Measurements from ENCODE around the gene ERCC2. TPM values are rescaled to one million over a fixed set of nuclear protein-coding genes. Genes with fewer than 3 reads are reported as not detected.
"Not testable (repeated sequence)": the region's sequence is repeated elsewhere in the genome, so short reads cannot be mapped to it uniquely, and the experiment has no call there.

ERCC2 gene
- total RNA-seq, 1 experiment from 2014 or later = 58.9 TPM

DNA sequence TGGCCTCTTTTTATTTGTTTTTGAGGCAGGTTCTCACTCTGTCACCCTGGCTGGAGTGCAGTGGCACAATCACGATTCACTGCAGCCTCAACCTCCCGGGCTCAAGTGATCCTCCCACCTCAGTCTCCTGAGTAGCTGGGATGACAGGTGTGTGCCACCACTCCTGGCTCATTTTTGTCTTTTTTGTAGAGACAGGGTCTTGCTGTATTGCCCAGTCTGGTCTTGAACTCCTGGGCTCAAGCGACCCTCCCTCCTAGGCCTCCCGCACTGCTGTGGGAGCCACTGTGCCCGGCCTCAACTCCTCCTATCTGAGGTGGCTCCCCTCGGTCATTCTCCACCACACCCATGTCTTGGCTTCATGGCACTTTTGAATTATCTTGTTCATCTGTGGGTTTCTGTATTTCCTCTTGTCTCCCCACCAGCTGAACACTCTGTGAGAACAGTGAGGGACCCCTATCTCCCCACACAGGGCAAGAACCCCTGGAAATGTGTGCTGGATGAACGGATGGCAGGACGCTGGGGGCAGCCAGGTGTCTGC is 55.6 kb downstream of the ERCC2 start:
- Histone ChIP-seq H3K27me3 (ENCODE audit: insufficient read depth, low read length) (no peaks in the 10 kb centered on the region), H3K4me2 (ENCODE audit: low read length) (no peak overlapping the region), H3K4me1 (ENCODE audit: control insufficient read depth in 1 of 2, insufficient read depth in 2 of 2, low read length in 2 of 2) (no peaks in the 10 kb centered on the region), H3K9ac (ENCODE audit: low read length) (no peak overlapping the region), H4K20me1 (ENCODE audit: insufficient read depth) (no peaks in the 10 kb centered on the region), H3K27ac (ENCODE audit: low read depth, low read length) (no peak overlapping the region), H3K9me3 (ENCODE audit: control insufficient read depth in 1 of 2, insufficient read depth in 1 of 2, low read depth in 1 of 2, low read length in 2 of 2) (no peaks in the 10 kb centered on the region), H2AFZ (ENCODE audit: low read depth, low read length, poor library complexity, severe bottlenecking) (no peak overlapping the region), H3K79me2 (ENCODE audit: insufficient read depth, low read length) (no peaks in the 10 kb centered on the region), H3K4me3 (replicated peaks in 1 of 2; ENCODE audit: low read depth in 1 of 2, low read length in 2 of 2) (no peak overlapping the region), H3K9me2 (ENCODE audit: insufficient read depth) (no peaks in the 10 kb centered on the region), H3K36me3 (ENCODE audit: control insufficient read depth in 1 of 2, insufficient read depth in 2 of 2, low read length in 2 of 2) (no peaks in the 10 kb centered on the region)
- POLR2A ChIA-PET = no interaction called here
- no TSS peak for BruUV-seq (replicated peaks)
- RAD21 ChIA-PET (ENCODE audit: low non-redundant PET in 1 of 2, low total read pairs in 2 of 2, uncharacterized antibody in 2 of 2, unreplicated experiment in 2 of 2) = no interaction called here
- no peak for TF ChIP-seq ATF3 (IDR thresholded peaks at IDR 0.05)
- TF ChIP-seq CEBPB (IDR thresholded peaks at IDR 0.05; ENCODE audit: low read depth) = no peak
- TF ChIP-seq CTCF (IDR thresholded peaks at IDR 0.05 in 2 of 3, conservative IDR thresholded peaks at IDR 0.05 in 1 of 3; ENCODE audit: borderline replicate concordance in 1 of 3, insufficient read depth in 1 of 3, low read depth in 2 of 3, low read length in 2 of 3) = no peak
- CTCF ChIA-PET = interaction anchor here (1.2 kb wide), 1 partner anchor 11 kb away, joined by 3 read pairs; no protein-coding TSS in a partner anchor
- no peak for ATAC-seq
- DNase-seq (ENCODE audit: low read depth, low spot score) = no peak
- intact Hi-C loops (cut with micrococcal nuclease) = no loop called here

GRCh38 chr19:45312285-45312684 is 58.1 kb downstream of the ERCC2 start:
- DNase-seq (ENCODE audit: low read depth, low spot score); ATAC-seq; H4K20me1 ChIP-seq (ENCODE audit: insufficient read depth); H3K79me2 ChIP-seq (ENCODE audit: insufficient read depth, low read length); RAD21 ChIA-PET (ENCODE audit: low non-redundant PET in 1 of 2, low total read pairs in 2 of 2, uncharacterized antibody in 2 of 2, unreplicated experiment in 2 of 2); BruUV-seq (replicated peaks); H3K9me3 ChIP-seq (ENCODE audit: control insufficient read depth in 1 of 2, insufficient read depth in 1 of 2, low read depth in 1 of 2, low read length in 2 of 2); H3K27ac ChIP-seq (ENCODE audit: low read depth, low read length); H3K9me2 ChIP-seq (ENCODE audit: insufficient read depth); H3K4me2 ChIP-seq (ENCODE audit: low read length); H3K4me3 ChIP-seq (replicated peaks in 1 of 2; ENCODE audit: low read depth in 1 of 2, low read length in 2 of 2); H2AFZ ChIP-seq (ENCODE audit: low read depth, low read length, poor library complexity, severe bottlenecking); H3K9ac ChIP-seq (ENCODE audit: low read length); POLR2A ChIA-PET; H3K36me3 ChIP-seq (ENCODE audit: control insufficient read depth in 1 of 2, insufficient read depth in 2 of 2, low read length in 2 of 2); intact Hi-C loops (cut with micrococcal nuclease); H3K27me3 ChIP-seq (ENCODE audit: insufficient read depth, low read length): not testable (repeated sequence)
- peaks cover 10 to 12% of the 10 kb centered on the region in 2 experiments for H3K4me1 ChIP-seq (ENCODE audit: control insufficient read depth in 1 of 2, insufficient read depth in 2 of 2, low read length in 2 of 2)
- CTCF ChIA-PET = interaction anchor here (0.6 kb wide), 1 partner anchor 278 kb away, joined by 3 read pairs; no protein-coding TSS in a partner anchor
